B cell (primary cell): ENCODE data around the gene CSMD2. TPM values are rescaled to one million over a fixed set of nuclear protein-coding genes. Genes with fewer than 3 reads are reported as not detected.

Experiments used
- ATAC-seq: fragments of 200-7000 bp; cut with Tn5 transposase; one replicate; pipeline ENCODE4 v1.10.0; 2021; ENCODE audit warnings: low read depth, mild to moderate bottlenecking, moderate number of reproducible peaks, moderate library complexity
- CTCF ChIA-PET: fragments of 350-600 bp; sonication (Branson Sonifier 250); formaldehyde crosslinking; loops from one replicate; lab custom pipeline; 2021; ENCODE audit warnings: antibody characterized with exemption, inconsistent platforms; lab: Charles Lee
- POLR2A ChIA-PET: fragments of 350-600 bp; sonication (Branson Sonifier 250); formaldehyde crosslinking; loops from one replicate; lab custom pipeline; 2021; ENCODE audit warnings: antibody characterized with exemption; lab: Charles Lee
- DNase-seq: peaks from one replicate; pipeline ENCODE4 v3.0.0; 2013
- H2AFZ ChIP-seq: 2 replicates; pipeline ENCODE4 v1.6.1; 2012; ENCODE audit warnings: mild to moderate bottlenecking, low read depth, low read length; ENCODE audit not compliant: insufficient read depth, poor library complexity, severe bottlenecking
- H3K27ac ChIP-seq, 2 donors: 1 replicate in 1 of 2; 2 replicates in 1 of 2; pipeline ENCODE4 v1.5.1; 2012 to 2013; ENCODE audit warnings: low read length in 2 of 2, mild to moderate bottlenecking in 2 of 2, moderate library complexity in 1 of 2
- H3K27me3 ChIP-seq, 4 experiments: fragments of 200-600 bp in 1 of 4; sonication (generic) in 1 of 4; replicated peaks in 1 of 4; 1 replicate in 2 of 4; 2 replicates in 2 of 4; pipeline versions ENCODE4 v1.6.1 to v1.7.0; 2013 to 2016; ENCODE audit warnings: low read length in 3 of 4, mild to moderate bottlenecking in 2 of 4, mixed read lengths in 1 of 4, moderate library complexity in 1 of 4; ENCODE audit not compliant: insufficient read depth in 4 of 4, control insufficient read depth in 3 of 4; ENCODE audit errors: control extremely low read depth in 1 of 4
- H3K36me3 ChIP-seq, 2 experiments: replicated peaks in 1 of 2; 1 replicate in 1 of 2; 2 replicates in 1 of 2; pipeline versions ENCODE4 v1.6.1 to v1.7.1; 2013; ENCODE audit warnings: low read length in 1 of 2; ENCODE audit not compliant: insufficient read depth in 2 of 2, control insufficient read depth in 1 of 2; ENCODE audit errors: control extremely low read depth in 1 of 2, extremely low read depth in 1 of 2
- H3K4me1 ChIP-seq, 2 donors: fragments of 200-600 bp in 1 of 2; sonication (generic) in 1 of 2; 1 replicate in 1 of 2; 2 replicates in 1 of 2; pipeline versions ENCODE4 v1.5.1 to v1.6.1; 2013 to 2017; ENCODE audit warnings: low read length in 2 of 2; ENCODE audit not compliant: control insufficient read depth in 2 of 2, insufficient read depth in 2 of 2
- H3K4me2 ChIP-seq: replicated peaks from 2 replicates; pipeline ENCODE3; 2012; ENCODE audit warnings: mild to moderate bottlenecking, low read depth, low read length; ENCODE audit not compliant: poor library complexity, severe bottlenecking
- H3K4me3 ChIP-seq, 5 experiments: fragments of 200-600 bp in 1 of 5; sonication (generic) in 1 of 5; 1 replicate in 3 of 5; 2 replicates in 2 of 5; pipeline versions ENCODE4 v1.5.1 to v1.7.0; 2011 to 2016; ENCODE audit warnings: low read length in 4 of 5, mild to moderate bottlenecking in 4 of 5, low read depth in 2 of 5, control low read depth in 1 of 5, moderate library complexity in 1 of 5; ENCODE audit not compliant: insufficient read depth in 1 of 5; ENCODE audit errors: control extremely low read depth in 1 of 5, extremely low read depth in 1 of 5
- H3K79me2 ChIP-seq: fragments of 200-600 bp; sonication (generic); one replicate; pipeline ENCODE4 v1.6.0; 2016; ENCODE audit warnings: low read length; ENCODE audit not compliant: control insufficient read depth, insufficient read depth
- H3K9ac ChIP-seq: fragments of 200-600 bp; sonication (generic); 2 replicates; pipeline ENCODE4 v1.6.1; 2017; ENCODE audit warnings: mild to moderate bottlenecking, low read length, moderate library complexity
- H3K9me3 ChIP-seq, 3 donors: one replicate each; pipeline versions ENCODE4 v1.6.1 to v1.7.1; 2013; ENCODE audit warnings: low read length in 2 of 3; ENCODE audit not compliant: control insufficient read depth in 2 of 3, insufficient read depth in 1 of 3; ENCODE audit errors: control extremely low read depth in 1 of 3
- H4K20me1 ChIP-seq: 2 replicates; pipeline ENCODE4 v1.6.0; 2012; ENCODE audit warnings: mild to moderate bottlenecking, low read length; ENCODE audit not compliant: insufficient read depth, control insufficient read depth, poor library complexity, severe bottlenecking
- H3K27ac Mint-ChIP-seq: one replicate; pipeline ENCODE4 v1.8.0; 2021; ENCODE audit warnings: mixed read lengths
- H3K27me3 Mint-ChIP-seq: one replicate; pipeline ENCODE4 v1.8.0; 2021; ENCODE audit warnings: mixed read lengths
- H3K4me1 Mint-ChIP-seq: one replicate; pipeline ENCODE4 v1.8.0; 2021; ENCODE audit warnings: mixed read lengths
- H3K4me3 Mint-ChIP-seq: one replicate; pipeline ENCODE4 v1.8.0; 2021; ENCODE audit warnings: mixed read lengths
- H3K9me3 Mint-ChIP-seq: one replicate; pipeline ENCODE4 v1.8.0; 2022; ENCODE audit warnings: mixed read lengths; ENCODE audit not compliant: insufficient read depth
- CTCF ChIP-seq: fragments of 200-600 bp; IDR thresholded peaks from one replicate; pipeline ENCODE4 v1.8.0; 2022; ENCODE audit warnings: antibody characterized with exemption, mild to moderate bottlenecking
- EZH2 ChIP-seq: IDR thresholded peaks from 2 replicates; pipeline ENCODE4 v1.6.1; 2012; ENCODE audit warnings: borderline replicate concordance, low read depth, mild to moderate bottlenecking, moderate library complexity, low read length; ENCODE audit not compliant: insufficient read depth, poor library complexity, severe bottlenecking
- whole genome bisulfite sequencing: methylation state at CpG from one replicate; pipeline ENCODE4 v1.1.5; 2013; ENCODE audit warnings: missing lambda C conversion rate; ENCODE audit not compliant: insufficient coverage; 5-methylcytosine and 5-hydroxymethylcytosine counted together
- intact Hi-C: fragments of 100-400 bp; cut with micrococcal nuclease; formaldehyde crosslinking; loops from one replicate; pipeline ENCODE4 v1.10.0; 2022
- polyA plus RNA-seq: library from polyadenylated mRNA; depleted of rRNA; stranded (reverse); fragments of >200 nt; gene quantifications from 2 replicates; pipeline ENCODE4 v1.2.3, GENCODE V29; 2012
- total RNA-seq, 2 donors: library from RNA; stranded (reverse); fragments of 120-200 nt in 1 of 2; gene quantifications; 1 replicate in 1 of 2; 2 replicates in 1 of 2; pipeline versions ENCODE4 v1.2.3 to v1.2.4, GENCODE V29; 2013 to 2022

The CSMD2 gene
- total and polyA plus RNA-seq, 2 donors (not counting 1 experiment from before 2014, with no cell fraction given): not detected

GRCh38 chr1:34188985-34189384 is 24.0 kb upstream of the CSMD2 start:
- H3K27me3 ChIP-seq: peaks cover 0 to 2% (median 0%) of the 10 kb centered on the region in 4 experiments
- 65% methylated on average over 4 of the region's 4 CpGs for WGBS

GRCh38 chr1:34188418-34188817 is 23.4 kb upstream of the CSMD2 start:
- H3K9me3 ChIP-seq: peaks cover 0 to 5% (median 0%) of the 10 kb centered on the region in 3 donors
- H3K36me3 ChIP-seq: no peaks in the 10 kb centered on the region
- no peaks in the 10 kb centered on the region for H4K20me1 ChIP-seq
- CTCF ChIA-PET: no interaction called here
- H3K9ac ChIP-seq: no peak overlapping the region
- H3K27me3 Mint-ChIP-seq: peaks cover 37% of the 10 kb centered on the region
- no peak overlapping the region for H3K4me3 Mint-ChIP-seq
- WGBS: 37% methylated on average over 3 of the region's 8 CpGs
- no peak overlapping the region for H2AFZ ChIP-seq
- DNase-seq (no peak), ATAC-seq (no peak)
- POLR2A ChIA-PET: no interaction called here
- peaks cover 0 to 2% (median 0%) of the 10 kb centered on the region in 4 experiments for H3K27me3 ChIP-seq
- no peaks in the 10 kb centered on the region for H3K9me3 Mint-ChIP-seq
- TF ChIP-seq CTCF: no peak
- no peak for TF ChIP-seq EZH2
- no peak overlapping the region for H3K27ac Mint-ChIP-seq
- intact Hi-C loops: no loop called here
- H3K4me1 ChIP-seq: no peaks in the 10 kb centered on the region
- H3K4me3 ChIP-seq: no peak overlapping the region
- H3K4me2 ChIP-seq: no peak overlapping the region
- no peaks in the 10 kb centered on the region for H3K79me2 ChIP-seq
- H3K4me1 Mint-ChIP-seq: no peaks in the 10 kb centered on the region
- H3K27ac ChIP-seq: no peak overlapping the region

More at GRCh38 chr1:34188985-34189384, 24.0 kb upstream of the CSMD2 start:
- Mint-ChIP-seq H3K4me1 (no peaks in the 10 kb centered on the region), H3K9me3 (no peaks in the 10 kb centered on the region), H3K4me3 (no peak overlapping the region), H3K27ac (no peak overlapping the region), H3K27me3 (peaks cover 37% of the 10 kb centered on the region)
- Histone ChIP-seq H3K4me1 (no peaks in the 10 kb centered on the region), H3K4me3 (no peak overlapping the region), H2AFZ (no peak overlapping the region), H3K36me3 (no peaks in the 10 kb centered on the region), H3K4me2 (no peak overlapping the region), H4K20me1 (no peaks in the 10 kb centered on the region), H3K9me3 (peaks cover 0 to 5% (median 0%) of the 10 kb centered on the region in 3 donors), H3K79me2 (no peaks in the 10 kb centered on the region), H3K27ac (no peak overlapping the region), H3K9ac (no peak overlapping the region)
- CTCF ChIA-PET: no interaction called here
- intact Hi-C loops: no loop called here
- ATAC-seq (no peak), DNase-seq (no peak)
- no peak for TF ChIP-seq CTCF
- TF ChIP-seq EZH2: no peak
- POLR2A ChIA-PET: no interaction called here
